Smooth muscle cell (in vitro differentiated cells): ENCODE data around the gene CLPSL1. TPM values are rescaled to one million over a fixed set of nuclear protein-coding genes. Genes with fewer than 3 reads are reported as not detected.

Source experiments
- DNase-seq: peaks from one replicate; lab custom pipeline; 2025; ENCODE audit not compliant: unreplicated experiment; lab: John Stamatoyannopoulos, UW
- H2AFZ ChIP-seq: fragments of 200-600 bp; sonication (generic); 2 replicates; pipeline ENCODE4 v1.6.0; 2016; ENCODE audit warnings: antibody characterized with exemption, low read depth, mild to moderate bottlenecking
- H3F3A ChIP-seq: fragments of 200-600 bp; sonication (generic); 2 replicates; pipeline ENCODE4 v1.6.0; 2017; ENCODE audit warnings: antibody characterized with exemption, low read depth
- H3K27ac ChIP-seq: fragments of 200-600 bp; sonication (generic); 2 replicates; pipeline ENCODE4 v1.5.1; 2016; ENCODE audit warnings: low read depth, mild to moderate bottlenecking
- H3K27me3 ChIP-seq: fragments of 200-600 bp; sonication (generic); 2 replicates; pipeline ENCODE4 v1.6.1; 2016; ENCODE audit warnings: low read depth, mild to moderate bottlenecking
- H3K36me3 ChIP-seq: fragments of 200-600 bp; sonication (generic); 2 replicates; pipeline ENCODE4 v1.5.1; 2016; ENCODE audit warnings: low read depth
- H3K4me1 ChIP-seq: fragments of 200-600 bp; sonication (generic); 2 replicates; pipeline ENCODE4 v1.5.1; 2016; ENCODE audit warnings: low read depth
- H3K4me2 ChIP-seq: fragments of 200-600 bp; sonication (generic); 2 replicates; pipeline ENCODE4 v1.6.0; 2016; ENCODE audit warnings: mild to moderate bottlenecking
- H3K4me3 ChIP-seq: fragments of 200-600 bp; sonication (generic); 2 replicates; pipeline ENCODE4 v1.5.1; 2016; ENCODE audit warnings: mild to moderate bottlenecking
- H3K79me2 ChIP-seq: fragments of 200-600 bp; sonication (generic); 2 replicates; pipeline ENCODE4 v1.6.0; 2016; ENCODE audit warnings: low read depth, mild to moderate bottlenecking
- H3K9ac ChIP-seq: fragments of 200-600 bp; sonication (generic); 2 replicates; pipeline ENCODE4 v1.6.0; 2016; ENCODE audit warnings: low read depth
- H3K9me3 ChIP-seq: fragments of 200-600 bp; sonication (generic); replicated peaks from 2 replicates; pipeline ENCODE4 v1.5.1; 2016; ENCODE audit warnings: low read depth
- H4K20me1 ChIP-seq: fragments of 200-600 bp; sonication (generic); 2 replicates; pipeline ENCODE4 v1.6.0; 2016; ENCODE audit warnings: low read depth
- WGBS: methylation state at CpG from one replicate; pipeline ENCODE4 v1.1.7; 2016; ENCODE audit warnings: low lambda C conversion rate; 5-methylcytosine and 5-hydroxymethylcytosine counted together
- polyA plus RNA-seq: library from polyadenylated mRNA; unstranded; fragments of >200 nt; fragmentation: Nextera tagmentation; extraction: Ambion mirVana; gene quantifications from 2 replicates; pipeline ENCODE4 v1.2.1, GENCODE V29; 2016
- total RNA-seq: library from RNA; depleted of rRNA; stranded (reverse); fragments of >200 nt; gene quantifications from 2 replicates; pipeline ENCODE4 v1.2.3, GENCODE V29; 2014
- TF ChIP-seq, protein P1 (sequence below): fragments of 200-600 bp; sonication (generic); IDR thresholded peaks from 2 replicates; pipeline ENCODE4 v1.5.1; 2017; ENCODE audit warnings: borderline replicate concordance, mild to moderate bottlenecking, antibody characterized with exemption; ENCODE audit not compliant: insufficient read depth, poor library complexity, severe bottlenecking

Gene CLPSL1
- total and polyA plus RNA-seq, 2 experiments from 2014 or later: not detected

DNA sequence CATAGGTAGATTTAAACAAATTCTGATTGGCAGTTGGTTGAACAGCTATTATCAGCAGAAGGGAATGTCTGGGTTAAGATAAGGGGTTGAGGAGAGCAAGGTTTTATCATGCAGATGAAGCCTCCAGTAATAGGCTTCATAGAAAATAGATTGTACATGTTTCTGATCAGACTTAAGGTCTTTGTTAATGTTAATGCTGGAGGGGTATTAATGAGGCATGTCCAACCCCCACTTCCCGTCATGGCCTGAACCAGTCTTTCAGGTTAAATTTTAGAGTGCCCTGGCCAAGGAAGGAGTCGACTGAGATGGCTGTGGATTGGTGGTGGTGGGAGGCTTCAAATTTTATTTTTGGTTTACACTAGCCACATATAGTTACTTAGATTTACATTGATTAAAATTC is 3.4 kb downstream of the CLPSL1 start:
- no peak overlapping the region for H3K4me2 ChIP-seq
- H3K27ac ChIP-seq: no peak overlapping the region
- no peaks in the 10 kb centered on the region for H3F3A ChIP-seq
- H2AFZ ChIP-seq: no peak overlapping the region
- H3K36me3 ChIP-seq: no peaks in the 10 kb centered on the region
- H3K9me3 ChIP-seq: no peaks in the 10 kb centered on the region
- H3K4me3 ChIP-seq: no peak overlapping the region
- TF ChIP-seq, protein P1, sequence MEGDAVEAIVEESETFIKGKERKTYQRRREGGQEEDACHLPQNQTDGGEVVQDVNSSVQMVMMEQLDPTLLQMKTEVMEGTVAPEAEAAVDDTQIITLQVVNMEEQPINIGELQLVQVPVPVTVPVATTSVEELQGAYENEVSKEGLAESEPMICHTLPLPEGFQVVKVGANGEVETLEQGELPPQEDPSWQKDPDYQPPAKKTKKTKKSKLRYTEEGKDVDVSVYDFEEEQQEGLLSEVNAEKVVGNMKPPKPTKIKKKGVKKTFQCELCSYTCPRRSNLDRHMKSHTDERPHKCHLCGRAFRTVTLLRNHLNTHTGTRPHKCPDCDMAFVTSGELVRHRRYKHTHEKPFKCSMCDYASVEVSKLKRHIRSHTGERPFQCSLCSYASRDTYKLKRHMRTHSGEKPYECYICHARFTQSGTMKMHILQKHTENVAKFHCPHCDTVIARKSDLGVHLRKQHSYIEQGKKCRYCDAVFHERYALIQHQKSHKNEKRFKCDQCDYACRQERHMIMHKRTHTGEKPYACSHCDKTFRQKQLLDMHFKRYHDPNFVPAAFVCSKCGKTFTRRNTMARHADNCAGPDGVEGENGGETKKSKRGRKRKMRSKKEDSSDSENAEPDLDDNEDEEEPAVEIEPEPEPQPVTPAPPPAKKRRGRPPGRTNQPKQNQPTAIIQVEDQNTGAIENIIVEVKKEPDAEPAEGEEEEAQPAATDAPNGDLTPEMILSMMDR: no peak
- no peaks in the 10 kb centered on the region for H3K79me2 ChIP-seq
- peaks cover 24% of the 10 kb centered on the region for H3K27me3 ChIP-seq
- H4K20me1 ChIP-seq: no peaks in the 10 kb centered on the region
- H3K9ac ChIP-seq: no peak overlapping the region
- WGBS: 74% methylated on average over 2 of the region's 2 CpGs
- no peak for DNase-seq
- no peaks in the 10 kb centered on the region for H3K4me1 ChIP-seq

DNA sequence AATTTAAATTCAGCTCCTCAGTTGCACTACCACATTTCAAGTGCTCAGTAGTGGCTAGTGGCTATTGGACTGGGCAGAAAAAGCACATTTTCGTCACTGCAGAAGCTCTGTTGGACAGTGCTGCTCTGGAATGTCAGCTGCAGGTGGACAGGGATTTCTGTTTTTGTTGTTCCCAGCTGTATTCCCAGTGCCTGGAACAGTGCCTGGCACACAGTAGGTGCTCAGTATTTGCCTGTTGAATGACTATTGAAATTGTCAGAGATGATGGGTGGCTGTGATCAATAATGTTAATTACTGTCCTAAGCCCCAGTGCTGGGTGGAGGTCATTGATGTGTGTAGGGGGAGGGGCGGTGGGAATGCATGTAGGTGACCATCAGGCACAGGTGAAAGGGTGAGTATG is 5.5 kb downstream of the CLPSL1 start:
- 88% methylated on average over 2 of the region's 2 CpGs for WGBS
- no peak overlapping the region for H3K9ac ChIP-seq
- H3K79me2 ChIP-seq: no peaks in the 10 kb centered on the region

DNA sequence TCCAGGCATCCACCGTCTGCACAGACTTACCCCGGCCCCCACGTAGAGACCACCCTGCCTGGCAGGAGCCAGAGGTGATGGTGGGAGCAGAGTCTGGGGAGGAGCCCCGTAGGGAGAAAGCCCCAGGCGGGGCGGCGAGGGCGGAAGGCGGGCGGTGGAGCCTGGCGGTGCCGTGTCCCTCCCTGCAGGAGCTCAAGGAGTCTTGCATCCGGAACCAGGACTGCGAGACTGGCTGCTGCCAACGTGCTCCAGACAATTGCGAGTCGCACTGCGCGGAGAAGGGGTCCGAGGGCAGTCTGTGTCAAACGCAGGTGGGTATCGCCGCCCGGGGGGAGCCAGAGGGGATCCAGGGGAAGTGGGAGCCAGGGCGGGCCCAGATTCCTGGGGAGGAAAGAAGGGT is 6.0 kb downstream of the CLPSL1 start:
- Histone ChIP-seq H3K4me1 (no peaks in the 10 kb centered on the region), H3K4me2 (no peak overlapping the region), H2AFZ (no peak overlapping the region), H3K27me3 (peaks cover 24% of the 10 kb centered on the region), H3K36me3 (no peaks in the 10 kb centered on the region), H3F3A (no peaks in the 10 kb centered on the region), H3K27ac (no peak overlapping the region), H3K79me2 (no peaks in the 10 kb centered on the region), H4K20me1 (no peaks in the 10 kb centered on the region), H3K4me3 (no peak overlapping the region), H3K9ac (no peak overlapping the region), H3K9me3 (no peaks in the 10 kb centered on the region)
- DNase-seq: no peak
- 88% methylated on average over 25 of the region's 25 CpGs for WGBS
- TF ChIP-seq, protein P1: no peak

More for the DNA sequence above, 5.5 kb downstream of the CLPSL1 start:
- TF ChIP-seq, protein P1: no peak
- Histone ChIP-seq H4K20me1 (no peaks in the 10 kb centered on the region), H3K27ac (no peak overlapping the region), H3K4me2 (no peak overlapping the region), H3K9me3 (no peaks in the 10 kb centered on the region), H3K4me1 (no peaks in the 10 kb centered on the region), H2AFZ (no peak overlapping the region), H3F3A (no peaks in the 10 kb centered on the region), H3K36me3 (no peaks in the 10 kb centered on the region), H3K4me3 (no peak overlapping the region), H3K27me3 (peaks cover 24% of the 10 kb centered on the region)
- DNase-seq: no peak
